HT-29 (cell line): ENCODE data around the gene GMDS. TPM values are rescaled to one million over a fixed set of nuclear protein-coding genes. Genes with fewer than 3 reads are reported as not detected.
A peak's percentile ranks its signal among the peaks of the same experiment; 100 is the strongest.

Source experiments
- DNase-seq: peaks from one replicate; pipeline ENCODE4 v3.0.0-alpha.2; 2015; ENCODE audit warnings: low spot score
- total RNA-seq: library from RNA; depleted of rRNA; stranded (reverse); fragments of >200 nt; shearing (Covaris generic); gene quantifications from 2 replicates; pipeline ENCODE4 v1.2.3, GENCODE V29; 2014

The GMDS gene
- total RNA-seq, 1 experiment from 2014 or later = 37.0 TPM

DNA sequence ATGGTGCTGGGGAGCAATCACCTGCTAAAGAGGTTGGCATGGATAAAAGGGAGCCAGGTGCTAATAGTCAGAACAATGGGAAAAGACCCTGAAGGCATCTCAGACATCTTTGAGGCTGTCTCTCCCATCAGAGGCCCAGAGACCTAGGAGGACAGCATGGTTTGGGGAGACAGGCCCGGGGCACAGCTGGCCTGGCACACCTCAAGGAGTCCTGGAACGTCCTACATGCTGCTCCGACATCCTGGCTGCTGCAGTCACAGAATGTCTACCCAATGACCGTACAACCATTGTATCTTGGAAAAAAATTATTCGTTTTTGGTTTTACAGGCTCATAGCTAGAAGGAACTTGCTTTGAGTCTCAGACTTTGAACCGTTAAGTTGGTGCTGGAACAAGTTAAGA is 4.4 kb downstream of the GMDS start:
- DNase-seq = no peak

DNA sequence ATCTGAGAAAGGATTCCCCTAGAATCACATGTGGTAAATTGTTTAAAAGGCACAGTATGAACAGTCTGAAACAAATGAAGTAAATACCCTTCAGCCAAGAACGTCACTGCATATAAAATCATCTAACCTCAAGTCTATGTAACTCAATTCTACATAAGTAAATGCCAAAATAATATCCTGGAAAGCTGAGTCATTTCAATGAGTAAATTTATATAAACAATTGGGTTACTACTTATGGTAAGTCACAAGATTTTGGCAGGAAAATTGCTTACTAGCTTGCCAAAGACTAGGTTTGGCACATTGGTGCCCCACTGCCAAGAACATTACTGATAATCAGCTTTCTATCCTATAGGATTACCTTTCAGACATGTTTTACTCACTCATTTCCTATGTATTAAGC is 8.4 kb downstream of the GMDS start:
- no peak for DNase-seq

DNA sequence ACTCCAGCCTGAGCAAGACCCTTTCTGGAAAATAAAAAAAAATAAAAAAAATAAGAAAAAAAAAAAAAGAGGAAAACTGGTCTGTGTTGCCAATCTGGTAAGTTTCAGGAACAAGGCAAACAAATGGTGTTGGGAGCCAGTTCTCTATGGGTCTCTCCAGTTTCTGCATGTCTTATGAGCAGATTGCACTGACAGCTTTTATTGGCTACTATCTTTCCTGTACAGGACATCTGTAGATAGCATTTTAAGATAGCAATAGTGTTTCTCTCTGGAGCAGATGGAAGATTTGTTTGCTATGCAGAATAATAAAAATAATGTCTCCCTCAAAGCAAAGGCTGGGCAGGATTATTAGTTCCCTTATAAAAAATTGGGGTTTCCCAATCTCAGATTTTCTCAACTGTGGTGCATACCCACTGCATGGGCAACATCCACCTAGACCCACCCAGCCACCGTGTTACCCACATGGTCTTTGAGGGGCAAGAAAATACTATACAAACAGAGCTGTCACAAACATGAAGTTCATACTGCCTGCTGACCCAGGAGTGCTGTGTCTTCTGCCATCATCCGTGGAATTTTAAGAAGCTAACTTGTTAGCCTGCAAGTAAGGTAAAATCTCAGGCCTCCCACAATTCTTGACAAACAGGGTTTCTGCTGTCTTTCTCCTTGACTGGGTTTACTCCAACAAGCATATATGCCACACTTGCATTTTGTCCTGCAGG is 9.5 kb downstream of the GMDS start:
- DNase-seq = no peak

DNA sequence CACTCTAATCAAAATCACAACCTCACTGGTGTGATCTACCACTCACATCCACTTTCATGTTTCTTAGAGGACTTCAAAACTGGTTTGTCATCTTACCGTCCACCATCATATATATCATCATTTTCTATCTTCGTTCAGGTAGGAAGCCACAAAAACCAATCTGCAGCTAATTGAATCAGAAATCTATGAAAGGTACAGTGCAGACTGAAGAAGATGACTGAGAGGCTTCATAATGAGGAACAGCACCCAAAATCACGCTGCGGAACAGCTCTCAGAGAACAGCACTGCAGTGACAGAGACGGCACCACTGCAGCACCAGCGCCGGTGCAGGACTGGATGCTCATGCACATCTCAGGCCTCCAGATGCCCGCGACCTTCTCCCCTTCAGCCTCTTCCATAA is 13.0 kb downstream of the GMDS start:
- DNase-seq = no peak

DNA sequence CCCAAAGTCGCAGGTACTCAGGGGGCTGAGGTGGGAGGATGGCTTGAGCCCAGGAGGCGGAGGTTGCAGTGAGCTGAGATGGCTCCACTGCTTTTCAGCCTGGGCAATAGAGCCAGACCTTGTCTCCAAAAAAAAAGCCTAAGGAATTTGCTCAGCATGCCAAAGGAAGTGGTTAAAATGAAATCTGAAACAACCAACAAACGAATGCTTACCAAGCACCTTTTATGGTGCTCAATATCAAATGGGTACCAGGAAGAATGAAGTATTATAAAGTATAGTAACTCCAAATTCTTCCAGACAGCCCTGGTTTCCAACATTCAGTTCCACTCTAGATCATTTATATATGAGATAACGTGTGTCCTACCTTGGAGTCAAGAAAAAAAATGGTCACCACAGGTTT is 14.0 kb downstream of the GMDS start:
- DNase-seq = no peak

DNA sequence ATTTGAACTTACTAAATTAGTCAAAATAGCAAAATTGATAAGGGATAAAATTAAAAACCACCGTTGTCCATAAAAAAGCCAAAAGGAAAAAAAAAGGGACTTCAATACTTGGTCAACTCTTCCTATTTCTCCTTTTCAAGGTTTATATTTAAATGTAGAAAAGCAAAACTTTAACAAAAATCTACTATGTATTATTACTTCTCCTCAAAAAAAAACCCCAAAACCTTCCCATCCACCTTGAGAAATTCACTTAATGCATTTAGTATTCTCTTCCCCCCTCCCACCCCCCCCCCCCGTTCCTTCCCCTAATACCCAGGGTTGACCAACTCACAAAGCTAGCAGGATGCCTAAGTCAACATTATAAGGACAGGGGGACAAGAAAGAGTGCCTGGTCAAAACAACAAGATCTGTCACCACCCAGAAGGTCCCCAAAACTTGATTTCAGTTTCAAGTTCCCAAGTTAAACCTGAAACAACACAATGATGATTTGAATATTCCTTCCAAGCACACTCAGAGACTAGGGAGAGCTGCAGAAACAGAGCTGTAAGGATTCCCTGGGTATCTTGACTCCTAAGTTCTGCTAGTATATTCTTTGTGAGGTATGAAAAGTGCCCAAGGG is 14.6 kb downstream of the GMDS start:
- no peak for DNase-seq

DNA sequence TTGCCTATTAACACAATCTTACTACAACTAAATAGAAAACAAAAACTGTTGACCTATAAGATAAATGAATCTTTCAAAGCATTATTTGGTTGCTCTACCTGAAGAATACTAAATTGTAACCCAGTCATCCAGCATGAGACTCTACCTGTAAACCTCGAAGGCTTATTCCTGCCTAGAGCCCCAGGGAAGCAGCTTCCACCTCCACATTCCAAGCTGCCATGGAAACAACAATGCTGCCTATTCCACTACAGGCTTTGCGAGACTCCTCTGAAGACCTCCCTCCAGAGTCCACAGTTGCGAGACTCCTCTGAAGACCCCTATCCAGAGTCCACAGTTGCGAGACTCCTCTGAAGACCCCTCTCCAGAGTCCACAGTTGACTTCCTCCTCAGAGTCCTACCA is 15.7 kb downstream of the GMDS start:
- DNase-seq = no peak

DNA sequence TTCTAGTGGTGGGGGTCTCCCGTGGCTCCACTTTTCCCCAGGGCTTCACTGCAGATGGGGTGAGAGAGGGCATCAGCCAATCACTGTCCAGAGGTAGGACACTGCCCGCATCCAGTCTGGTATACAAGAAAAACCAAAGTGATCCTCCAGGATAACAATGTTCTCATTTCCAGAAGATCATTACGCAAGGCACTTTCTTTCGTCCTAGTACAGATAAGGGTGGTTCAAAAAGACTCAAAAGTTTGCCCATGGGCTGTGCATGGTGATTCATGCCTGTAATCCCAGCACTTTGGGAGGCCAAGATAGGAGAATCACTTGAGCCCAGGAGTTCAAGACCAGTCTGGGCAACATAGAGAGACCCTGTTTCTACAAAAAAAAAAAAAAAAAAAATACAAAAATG is 16.4 kb downstream of the GMDS start:
- no peak for DNase-seq

DNA sequence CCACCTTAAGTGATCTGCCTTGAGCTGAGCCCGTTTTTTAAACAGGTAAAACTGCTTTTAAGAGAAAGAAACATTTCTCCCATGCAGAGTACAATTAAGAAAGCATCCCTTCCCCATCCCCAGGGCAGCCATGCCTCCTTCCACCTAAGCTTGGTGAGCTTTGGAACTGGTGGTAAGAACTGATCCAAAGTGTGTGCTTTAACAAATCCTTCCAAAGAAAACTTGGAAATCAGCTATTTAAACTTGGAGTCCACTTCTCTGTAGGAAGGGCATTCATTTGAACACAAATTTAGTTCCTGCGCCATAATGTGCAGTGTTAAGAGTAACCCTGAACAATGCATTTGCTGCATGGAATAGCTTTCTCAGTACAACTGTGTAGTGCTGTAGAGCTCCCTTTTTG is 17.0 kb downstream of the GMDS start:
- no peak for DNase-seq

DNA sequence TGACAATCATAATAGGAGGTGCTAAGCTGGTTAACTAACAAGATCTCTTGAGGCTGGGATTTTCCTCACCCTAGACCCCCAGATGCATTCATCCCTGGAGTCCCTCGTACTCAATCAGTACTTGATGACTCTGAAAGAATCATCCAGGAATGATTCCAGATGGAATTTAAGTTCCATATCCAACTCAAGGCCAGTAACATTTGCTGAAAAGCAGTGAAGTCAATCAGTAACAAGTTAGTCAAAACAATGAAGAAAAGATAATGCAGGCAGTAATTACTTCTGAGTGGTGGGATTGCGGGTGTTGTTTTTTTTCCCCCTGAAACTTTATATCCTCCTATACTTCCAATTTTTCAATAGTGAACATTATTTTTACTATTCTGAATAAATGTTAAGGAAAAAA is 18.6 kb downstream of the GMDS start:
- no peak for DNase-seq

DNA sequence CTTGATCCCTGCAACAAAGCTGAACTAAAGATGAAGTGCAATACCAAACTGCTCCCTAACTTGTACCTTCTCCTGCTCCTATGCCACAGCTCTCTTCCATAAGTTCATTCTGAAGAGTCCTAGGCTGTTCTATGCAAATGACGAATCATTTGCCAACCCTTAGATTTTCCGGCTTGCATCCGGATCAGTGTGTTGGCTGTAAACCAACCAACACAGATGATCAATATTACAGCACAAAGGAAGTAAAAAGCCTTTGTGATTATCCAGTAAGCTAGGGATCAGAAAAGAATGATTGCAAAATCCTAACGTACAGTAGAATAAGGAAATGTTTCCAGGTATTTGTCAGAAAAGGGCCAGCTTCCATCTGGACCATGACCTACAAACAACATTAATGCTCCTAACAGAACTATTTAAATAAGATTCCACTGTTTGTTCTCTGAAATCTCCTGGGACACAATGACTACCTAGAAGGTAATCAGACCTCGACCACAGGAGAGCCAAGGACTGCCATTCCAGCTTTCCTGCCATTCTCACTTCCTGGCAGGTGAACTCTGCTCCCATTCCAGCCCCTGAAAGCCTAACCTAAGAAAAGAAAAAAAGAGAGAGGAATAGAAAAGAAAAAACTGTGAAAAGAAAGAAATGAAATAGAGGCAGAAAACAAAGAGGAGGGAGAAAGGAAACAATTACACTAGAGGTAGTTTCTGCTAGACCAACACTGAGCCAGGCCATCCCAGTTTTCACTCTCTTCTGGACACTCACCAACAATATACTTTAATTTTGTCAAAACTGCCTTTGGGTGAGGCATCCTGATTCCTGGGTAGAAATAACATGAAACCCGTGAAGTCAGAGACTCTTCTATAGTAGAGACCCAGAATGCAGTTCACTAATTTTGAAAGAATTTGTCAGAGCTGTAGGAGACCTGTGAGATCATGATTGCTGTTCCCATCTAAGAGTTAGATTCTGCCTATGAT is 19.7 kb downstream of the GMDS start:
- DNase-seq = peak; percentile 77

DNA sequence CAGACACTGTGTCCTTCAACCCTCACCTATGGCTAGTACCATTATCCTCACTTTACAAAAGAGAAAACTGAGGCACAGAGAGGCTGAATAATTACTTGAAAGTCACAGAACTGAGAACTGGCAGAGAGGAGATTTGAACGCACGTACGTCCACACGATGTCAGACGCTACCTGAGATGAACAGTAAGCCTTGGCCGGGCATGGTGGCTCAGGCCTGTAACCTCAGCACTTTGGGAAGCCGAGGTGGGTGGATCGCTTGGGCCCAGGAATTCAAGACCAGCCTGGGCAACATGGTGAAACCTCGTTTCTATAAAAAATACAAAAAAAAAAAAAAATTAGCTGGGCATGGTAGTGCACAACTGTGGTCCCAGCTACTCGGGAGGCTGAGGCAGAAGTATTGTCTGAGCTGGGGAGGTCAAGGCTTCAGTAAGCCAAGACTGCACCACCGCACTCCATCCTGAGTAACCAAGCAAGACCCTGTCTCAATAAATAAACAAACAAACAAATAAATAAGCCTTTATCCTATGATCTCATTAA is 20.5 kb downstream of the GMDS start:
- DNase-seq = no peak

DNA sequence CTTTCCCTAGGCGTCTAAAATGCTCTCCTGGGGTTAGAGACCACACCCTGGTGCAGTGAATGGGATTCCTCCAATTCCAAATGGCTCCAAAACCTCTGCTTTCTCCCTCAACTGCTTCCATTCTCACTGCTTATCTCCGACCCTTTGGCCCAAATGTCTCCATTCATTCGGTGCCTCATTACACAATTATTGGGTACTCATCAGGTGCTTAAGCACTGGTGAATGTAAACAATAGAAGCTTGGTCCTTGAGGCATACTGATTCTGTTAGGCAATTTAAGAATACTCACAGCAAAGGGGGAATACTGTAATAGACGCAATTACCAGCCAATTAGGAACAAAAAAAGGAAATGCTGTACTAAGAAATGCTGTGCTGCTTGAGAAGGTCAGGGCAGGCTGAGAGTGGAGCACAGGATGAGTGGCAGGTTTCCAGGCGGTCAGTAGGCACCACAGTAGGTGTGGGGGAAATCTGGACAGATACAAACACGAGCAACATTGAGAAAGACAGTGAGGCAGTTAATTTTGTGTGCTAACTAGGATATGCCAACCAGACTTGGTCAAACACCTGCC is 23.0 kb downstream of the GMDS start:
- DNase-seq = no peak

DNA sequence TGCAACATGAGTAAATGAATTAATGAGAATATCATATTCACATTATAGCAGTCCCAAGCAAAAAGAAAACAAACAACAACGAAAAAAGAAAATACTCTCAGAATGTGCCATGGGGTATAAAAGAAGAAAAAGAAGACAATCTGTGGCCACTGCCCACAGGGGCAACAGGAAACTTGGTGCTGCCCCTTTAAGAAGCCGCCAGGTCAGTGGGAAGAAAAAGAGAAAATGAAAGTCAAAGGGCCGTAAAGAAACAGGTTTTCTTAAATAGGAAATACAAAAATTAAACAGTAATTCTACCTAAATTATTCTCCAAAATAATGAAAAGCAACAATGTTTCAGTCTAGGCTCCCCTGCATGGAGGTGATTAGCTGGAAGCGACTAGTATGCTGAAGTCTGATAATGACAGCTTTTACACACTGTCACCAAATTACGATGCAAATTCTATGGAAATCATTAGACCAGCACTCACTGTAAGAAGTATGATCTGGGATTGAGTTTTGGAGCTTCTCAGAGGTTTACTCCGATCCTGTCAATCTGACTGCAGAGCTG is 23.6 kb downstream of the GMDS start:
- no peak for DNase-seq

DNA sequence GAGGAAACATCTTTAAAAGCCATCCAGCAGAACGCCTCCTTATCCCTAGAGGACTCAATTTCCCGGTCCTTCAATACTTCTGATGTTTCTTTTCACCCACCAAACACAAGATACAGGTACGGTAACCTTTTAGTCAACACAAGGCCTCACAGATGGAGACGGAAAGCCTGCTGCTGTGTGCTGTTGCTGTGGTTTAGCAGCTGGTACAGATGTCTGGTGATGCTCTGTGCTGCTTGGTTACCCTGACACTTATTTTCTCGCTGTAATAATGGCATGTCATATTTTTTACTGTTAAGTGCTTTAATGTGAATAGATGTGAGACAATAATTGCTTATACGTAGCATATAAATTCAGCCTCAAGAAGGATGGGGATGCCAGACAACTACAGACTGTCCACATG is 25.3 kb downstream of the GMDS start:
- DNase-seq = no peak

DNA sequence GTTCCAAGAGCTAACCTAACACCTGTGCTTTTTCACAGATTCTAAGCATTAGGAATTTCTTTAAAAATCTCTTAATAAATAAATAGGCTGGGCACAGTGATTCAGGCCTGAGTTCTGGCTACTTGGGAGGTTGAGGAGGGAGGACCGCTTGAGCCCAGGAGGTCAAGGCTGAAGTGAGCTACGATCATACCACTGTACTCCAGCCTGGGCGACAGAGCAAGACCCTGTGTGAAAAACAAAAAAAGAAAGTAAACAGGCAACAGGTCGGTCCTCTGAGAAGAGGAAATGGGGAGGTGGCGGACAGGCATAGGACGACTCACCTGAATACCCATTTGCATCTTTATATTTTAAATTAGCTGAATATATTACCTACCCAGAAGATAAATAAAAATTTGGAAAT is 26.5 kb downstream of the GMDS start:
- no peak for DNase-seq

DNA sequence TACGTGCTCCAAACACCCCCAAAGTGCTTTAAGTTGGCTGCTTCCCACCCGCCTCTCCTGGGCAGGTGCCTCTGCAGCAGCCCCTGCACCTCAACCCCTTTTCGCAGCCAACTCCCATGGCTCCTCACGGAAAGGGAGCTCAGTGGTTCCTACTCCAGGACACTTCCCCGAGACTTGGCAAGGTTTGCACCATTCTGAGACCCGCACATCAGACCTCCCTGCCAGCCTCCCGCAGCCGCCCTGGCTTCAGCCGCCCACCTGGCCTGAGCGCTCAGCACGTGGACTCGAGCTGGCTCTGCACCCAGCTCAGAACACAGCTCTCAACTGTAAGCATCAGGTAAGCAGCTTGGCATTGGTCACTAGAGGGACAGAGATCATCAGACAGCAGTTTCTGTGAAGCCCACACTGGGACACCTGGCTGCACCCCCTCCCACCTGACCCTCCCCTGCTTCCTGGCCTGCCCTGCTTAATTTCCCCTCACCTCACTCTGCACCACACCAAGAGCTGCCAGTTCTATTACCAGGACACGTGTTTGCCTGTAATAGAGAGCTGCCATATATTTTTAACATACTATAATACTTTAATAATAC is 28.5 kb downstream of the GMDS start:
- DNase-seq = no peak

DNA sequence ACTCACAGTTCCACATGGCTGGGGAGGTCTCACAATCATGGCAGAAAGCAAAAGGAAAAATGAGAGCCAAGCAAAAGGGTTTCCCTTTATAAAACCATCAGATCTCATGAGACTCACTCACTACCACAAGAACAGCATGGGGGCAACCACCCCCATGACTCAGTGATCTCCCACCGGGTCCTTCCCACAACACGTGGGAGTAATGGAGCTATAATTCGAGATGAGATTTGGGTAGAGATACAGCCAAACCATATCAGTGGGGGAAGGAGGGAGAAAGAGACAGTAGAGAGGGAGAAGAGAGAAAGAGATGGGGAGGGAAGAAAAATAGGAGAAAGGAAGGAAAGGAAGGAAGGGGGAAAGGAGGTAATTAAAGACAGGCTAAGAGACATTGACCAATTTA is 30.1 kb downstream of the GMDS start:
- no peak for DNase-seq

DNA sequence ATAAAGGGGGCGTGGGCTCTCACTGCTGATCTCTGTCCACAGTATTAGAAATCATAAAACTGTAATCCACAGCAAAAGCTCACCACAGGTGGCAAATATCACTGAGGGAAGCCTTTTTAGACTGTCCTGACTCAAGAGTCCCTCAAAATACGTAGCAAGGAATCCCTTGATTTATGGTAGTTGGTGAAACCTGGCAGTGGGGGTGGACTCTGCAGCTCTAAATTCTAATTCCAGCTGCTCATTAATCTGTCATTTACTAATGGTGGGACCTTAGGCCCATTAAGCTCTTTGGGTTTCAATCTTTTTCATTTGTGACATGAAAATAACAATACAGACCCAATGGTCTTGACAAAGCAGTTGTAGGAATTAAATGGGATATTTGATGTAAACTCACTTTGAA is 32.3 kb downstream of the GMDS start:
- DNase-seq = no peak

DNA sequence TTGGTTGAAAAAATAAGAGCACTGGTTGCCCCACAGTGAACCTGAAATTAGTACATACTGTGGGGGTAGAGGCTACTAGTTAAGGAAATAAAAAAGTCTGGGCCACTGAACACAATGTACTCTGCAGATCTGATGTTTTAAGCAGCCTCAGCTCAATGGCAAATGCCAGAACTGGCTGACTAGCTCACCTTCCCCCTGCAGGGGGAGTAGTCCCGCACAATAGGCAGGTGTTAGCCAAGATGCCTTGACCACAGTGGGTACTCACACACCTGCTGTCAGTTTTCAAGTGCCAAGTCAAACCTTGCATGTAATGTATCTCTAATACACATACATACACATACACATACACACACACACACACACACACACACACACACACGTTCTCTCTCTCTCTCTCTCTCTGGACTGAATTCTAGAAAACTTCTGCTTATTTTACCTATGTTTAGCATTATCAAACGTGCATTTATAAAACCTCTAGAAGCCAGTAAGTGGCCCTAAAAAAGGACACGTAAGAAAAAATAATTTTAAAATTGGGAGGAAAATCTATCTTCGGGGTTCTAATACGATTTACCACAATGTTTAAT is 36.1 kb downstream of the GMDS start:
- peak; percentile 88 for DNase-seq

DNA sequence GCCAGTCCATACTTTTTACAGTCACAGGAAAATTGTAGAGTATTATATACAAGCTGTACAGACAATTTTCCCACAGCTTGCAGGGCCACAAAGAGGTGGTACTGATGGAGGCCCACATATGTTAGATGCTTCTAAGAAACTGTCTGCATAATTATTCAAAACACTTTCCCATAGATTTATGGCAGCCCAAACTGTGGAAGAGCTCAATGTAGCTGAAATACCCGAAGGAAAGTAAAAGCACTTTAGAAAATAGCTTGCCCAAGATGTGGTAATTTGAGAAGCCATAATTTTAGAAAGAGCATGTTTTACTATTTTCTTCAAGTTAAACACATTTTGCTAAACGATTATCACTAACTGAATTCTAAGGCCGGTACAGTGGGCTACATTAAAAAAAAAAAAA is 36.9 kb downstream of the GMDS start:
- DNase-seq = no peak
